ENCODE measurements around the gene DYNC1I1.

Gene DYNC1I1

GRCh38 chr7:95772298-95772770 is at the start of gene DYNC1I1:
DYNC1I1 (plus strand) TSS chr7:95772554; CDS start chr7:95804730, 32,176 bp downstream.
- DNase-seq (ENCODE audit: low read depth): no peak

- no peak for DNase-seq (ENCODE audit: low read depth)
These were observed 48.7 kb upstream of the DYNC1I1 start for GRCh38 chr7:95723583-95724180.

GRCh38 chr7:95725205-95725604 is 47.1 kb upstream of the DYNC1I1 start:
- DNase-seq (ENCODE audit: low read depth): no peak

- DNase-seq (ENCODE audit: low read depth): no peak
These were observed 41.7 kb upstream of the DYNC1I1 start for GRCh38 chr7:95730493-95731280.

DNA sequence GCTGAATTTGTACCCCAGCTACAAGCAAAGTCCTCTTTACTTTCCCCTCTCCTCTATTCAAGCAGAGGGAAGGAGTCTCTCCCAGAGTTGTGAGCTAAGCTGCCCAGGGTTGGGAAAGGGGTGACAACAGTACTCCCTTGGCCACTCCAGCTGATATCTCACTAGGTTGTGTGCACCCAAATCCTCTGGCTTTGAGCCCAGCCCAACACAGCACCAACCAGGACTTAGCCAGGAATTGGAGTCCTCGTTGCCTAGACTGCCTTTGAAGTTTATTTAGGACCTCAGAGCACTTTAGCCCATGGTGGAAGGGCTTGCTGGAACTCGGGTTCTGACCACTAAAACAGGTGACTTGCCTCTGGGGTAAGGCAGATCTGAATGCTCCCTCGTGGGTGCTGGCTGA is 35.7 kb upstream of the DYNC1I1 start:
- DNase-seq (ENCODE audit: low read depth): no peak

DNA sequence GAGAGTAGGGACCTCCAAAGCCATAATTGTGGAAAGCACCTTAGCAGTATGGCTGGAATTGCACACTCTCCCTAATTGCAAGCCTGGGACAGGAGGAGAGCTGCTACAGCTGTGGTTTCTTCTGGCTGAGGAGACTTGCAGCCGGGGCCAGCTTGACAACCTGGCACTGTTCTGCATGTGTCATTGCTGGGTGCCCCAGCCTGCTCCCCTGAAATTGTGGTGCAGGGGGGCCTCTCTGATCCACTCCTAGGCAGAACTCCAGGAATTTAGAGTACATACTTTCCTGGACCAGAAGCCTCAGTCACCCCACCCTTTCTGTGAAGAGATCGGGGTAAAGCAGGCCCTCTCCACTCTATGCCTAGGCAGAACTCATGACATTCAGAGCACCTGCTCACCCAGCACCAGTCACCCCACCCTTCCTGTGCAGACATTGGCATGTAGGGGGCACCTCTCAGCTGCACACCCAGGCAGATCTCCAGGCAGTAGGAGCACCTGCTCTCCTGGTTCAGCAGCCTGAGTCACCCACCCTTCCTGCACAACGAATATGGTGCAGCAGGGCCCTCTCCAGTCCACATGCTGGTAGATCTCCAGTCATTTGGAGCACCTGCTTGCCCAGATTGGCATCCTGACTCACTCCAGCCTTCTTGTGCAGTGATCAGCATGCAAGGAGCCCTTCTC is 34.4 kb upstream of the DYNC1I1 start:
- DNase-seq (ENCODE audit: low read depth): no peak

GRCh38 chr7:95749044-95749443 is 23.3 kb upstream of the DYNC1I1 start:
- DNase-seq (ENCODE audit: low read depth): no peak

- no peak for DNase-seq (ENCODE audit: low read depth)
These were observed 22.8 kb upstream of the DYNC1I1 start for GRCh38 chr7:95749515-95749914.

GRCh38 chr7:95753440-95753839 is 18.9 kb upstream of the DYNC1I1 start:
- no peak for DNase-seq (ENCODE audit: low read depth)

DNA sequence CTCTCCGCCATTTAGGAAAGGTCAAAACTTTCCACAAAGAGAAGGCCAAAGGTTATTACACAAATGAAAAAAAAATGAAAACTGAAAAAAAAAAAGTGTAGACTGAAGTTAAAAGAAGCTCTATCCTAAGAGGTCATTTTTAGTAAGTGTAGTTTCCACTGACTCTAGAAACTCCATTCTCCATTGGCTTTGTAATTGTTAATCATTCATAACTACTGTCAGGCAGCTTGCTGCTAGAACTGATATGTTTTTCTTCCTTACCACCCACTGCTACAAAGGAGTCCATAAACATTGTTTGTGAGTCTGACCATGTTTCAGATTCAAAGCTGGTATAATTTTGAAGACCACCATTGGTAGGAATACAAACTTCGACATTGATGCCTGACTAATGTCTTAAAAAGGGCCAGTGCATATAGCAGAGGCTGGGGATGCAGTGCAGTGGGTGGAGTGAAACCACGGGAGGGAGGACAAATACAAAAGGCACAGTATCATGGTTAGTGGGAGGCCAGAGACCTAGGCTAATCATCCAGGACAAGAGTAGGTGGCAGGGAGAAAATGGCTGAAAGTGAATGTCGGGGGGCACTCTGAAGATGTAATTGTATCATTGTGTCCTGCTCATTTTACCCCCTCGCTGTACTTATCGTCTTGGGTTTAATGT is 16.9 kb upstream of the DYNC1I1 start:
- no peak for DNase-seq (ENCODE audit: low read depth)

GRCh38 chr7:95758187-95758586 is 14.2 kb upstream of the DYNC1I1 start:
- no peak for DNase-seq (ENCODE audit: low read depth)

DNA sequence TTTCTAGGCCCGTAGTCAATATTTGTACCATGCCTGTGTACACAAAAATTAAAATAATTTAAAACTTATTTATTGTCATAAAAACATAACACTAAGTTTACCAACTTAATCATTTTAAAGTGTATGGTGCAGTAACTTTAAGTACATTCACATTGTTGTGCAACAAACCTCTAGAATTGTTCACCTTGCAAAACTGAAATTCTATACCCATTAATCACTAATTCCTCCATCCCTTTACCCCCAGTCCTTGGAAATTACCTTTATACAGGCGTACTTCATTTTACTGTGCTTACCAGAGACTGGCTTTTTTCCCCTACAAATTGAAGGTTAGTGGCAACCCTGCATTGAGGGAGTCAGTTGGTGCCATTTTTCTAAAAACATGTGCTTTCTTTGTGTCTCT is 6.3 kb upstream of the DYNC1I1 start:
- no peak for DNase-seq (ENCODE audit: low read depth)

DNA sequence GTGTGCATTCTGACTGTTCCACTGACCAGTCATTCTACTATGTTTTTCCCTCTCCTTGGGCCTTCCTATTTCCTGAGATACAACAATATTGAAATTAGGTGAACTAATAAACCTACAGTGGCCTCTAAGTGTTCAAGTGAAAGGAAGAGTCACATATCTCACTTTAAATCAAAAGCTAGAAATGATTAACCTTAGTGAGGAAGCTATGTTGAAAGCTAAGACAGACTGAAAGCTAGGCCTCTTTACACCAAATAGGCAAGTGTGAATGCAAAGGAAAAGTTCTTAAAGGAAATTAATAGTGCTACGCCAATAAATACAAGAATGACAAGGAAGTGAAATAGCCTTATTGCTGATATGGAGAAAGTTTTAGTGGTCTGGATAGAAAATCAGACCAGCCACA is 5.7 kb upstream of the DYNC1I1 start:
- DNase-seq (ENCODE audit: low read depth): no peak

GRCh38 chr7:95772771-95773581 is 622 bp downstream of the DYNC1I1 start:
- DNase-seq (ENCODE audit: low read depth): no peak

- DNase-seq (ENCODE audit: low read depth): no peak
These were observed 4.3 kb downstream of the DYNC1I1 start for GRCh38 chr7:95776561-95777185.

DNA sequence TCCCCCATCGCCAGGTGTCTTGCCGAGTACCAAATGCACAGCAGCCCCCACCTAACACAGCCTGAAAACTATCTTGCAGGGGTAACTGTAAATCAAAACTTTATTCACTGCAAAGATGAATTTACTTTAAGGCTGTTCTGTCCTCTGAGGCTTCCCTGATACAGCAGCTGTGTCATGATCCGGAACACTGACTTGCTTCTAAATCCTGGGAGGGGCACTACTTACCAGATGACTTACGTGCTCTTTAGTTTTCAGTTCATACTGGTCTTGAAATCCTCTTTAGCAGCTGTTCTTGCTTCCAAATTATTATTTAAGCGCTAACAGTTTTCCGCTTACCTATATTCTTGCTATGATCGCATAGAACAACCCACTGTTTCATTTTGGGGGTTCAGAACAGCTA is 4.9 kb downstream of the DYNC1I1 start:
- no peak for DNase-seq (ENCODE audit: low read depth)

DNA sequence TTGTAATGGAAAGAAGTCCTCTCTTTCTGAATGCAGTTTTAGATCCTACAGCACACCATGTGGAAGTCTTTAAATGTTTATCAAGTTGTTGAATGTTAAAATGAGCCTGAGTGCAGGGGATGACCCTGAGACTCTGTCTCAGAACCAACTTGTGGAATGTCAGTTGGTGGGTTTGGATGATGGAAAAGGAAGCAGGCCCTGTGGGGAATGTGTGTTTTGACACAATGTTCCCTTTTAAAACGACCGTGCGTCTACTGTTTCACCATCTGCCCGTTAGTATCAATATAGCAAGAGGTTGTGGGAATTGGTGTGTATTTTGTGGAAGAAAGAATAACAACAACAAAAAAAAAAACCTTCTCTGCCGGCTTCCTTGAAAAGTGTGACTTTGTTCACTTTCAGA is 8.3 kb downstream of the DYNC1I1 start:
- no peak for DNase-seq (ENCODE audit: low read depth)

- DNase-seq (ENCODE audit: low read depth): no peak
These were observed 9.7 kb downstream of the DYNC1I1 start for GRCh38 chr7:95781961-95782586.

GRCh38 chr7:95784796-95785195 is 12.4 kb downstream of the DYNC1I1 start:
- no peak for DNase-seq (ENCODE audit: low read depth)

DNA sequence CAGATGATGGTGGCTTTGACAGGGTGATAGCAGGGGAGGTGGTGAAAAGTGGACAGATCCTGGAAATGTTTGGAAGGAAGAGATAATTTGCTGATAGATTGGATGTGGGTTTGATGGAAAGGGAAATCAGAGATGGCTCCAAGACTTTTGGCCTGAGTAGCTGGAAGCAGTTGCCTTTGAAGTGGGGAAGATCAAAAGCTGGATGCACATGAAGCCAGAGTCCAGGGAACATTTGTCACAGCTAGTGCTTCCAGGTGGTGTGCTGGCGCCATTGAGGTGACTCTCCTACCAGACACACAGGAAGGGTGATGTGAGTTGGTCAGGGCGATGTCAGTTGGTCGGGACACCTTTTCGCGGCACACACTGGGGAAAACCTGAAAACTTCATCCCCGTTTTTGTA is 15.9 kb downstream of the DYNC1I1 start:
- no peak for DNase-seq (ENCODE audit: low read depth)

- DNase-seq (ENCODE audit: low read depth): no peak
These were observed 16.5 kb downstream of the DYNC1I1 start for GRCh38 chr7:95788884-95789283.

Data from activated T-helper 1 cell treated with Interleukin-2 at 50 U/mL for 16 hours (primary cell).